Fibroblast of skin of left quadriceps (primary cell): ENCODE data around the gene PDZD2.
"Not testable (repeated sequence)": the region's sequence is repeated elsewhere in the genome, so short reads cannot be mapped to it uniquely, and the experiment has no call there.

ENCODE experiments used
- DNase-seq, 2 experiments: peaks; one replicate each; pipeline ENCODE4 v3.0.0-alpha.2; 2013; ENCODE audit warnings: low read depth in 2 of 2

Gene PDZD2

GRCh38 chr5:31733371-31733770, 94.4 kb downstream of the PDZD2 start:
- no peak for DNase-seq

GRCh38 chr5:31736127-31736526, 97.2 kb downstream of the PDZD2 start:
- DNase-seq, result no peak

GRCh38 chr5:31738199-31738598, 99.3 kb downstream of the PDZD2 start:
- no peak for DNase-seq

- DNase-seq, result no peak
Observed at GRCh38 chr5:31741496-31741895, 102.6 kb downstream of the PDZD2 start.

- no peak for DNase-seq
Observed at GRCh38 chr5:31743678-31744077, 104.7 kb downstream of the PDZD2 start.

GRCh38 chr5:31748458-31749172, 109.7 kb downstream of the PDZD2 start:
- DNase-seq, result no peak

GRCh38 chr5:31750215-31750614, 111.3 kb downstream of the PDZD2 start:
- no peak for DNase-seq

- no peak for DNase-seq
Observed at GRCh38 chr5:31751610-31752009, 112.7 kb downstream of the PDZD2 start.

- DNase-seq, result no peak
Observed at GRCh38 chr5:31753700-31754357, 114.9 kb downstream of the PDZD2 start.

- no peak for DNase-seq
Observed at GRCh38 chr5:31754358-31754704, 115.4 kb downstream of the PDZD2 start.

GRCh38 chr5:31754741-31755675, 116.1 kb downstream of the PDZD2 start:
- DNase-seq, result no peak

GRCh38 chr5:31755676-31756230, 116.8 kb downstream of the PDZD2 start:
- no peak for DNase-seq

- no peak for DNase-seq
Observed at GRCh38 chr5:31757806-31758205, 118.9 kb downstream of the PDZD2 start.

GRCh38 chr5:31758803-31759425, 120.0 kb downstream of the PDZD2 start:
- DNase-seq, result no peak

- DNase-seq, result no peak
Observed at GRCh38 chr5:31759925-31760324, 121.0 kb downstream of the PDZD2 start.

- DNase-seq, result no peak
Observed at GRCh38 chr5:31761877-31762276, 122.9 kb downstream of the PDZD2 start.

- no peak for DNase-seq
Observed at GRCh38 chr5:31763424-31763823, 124.5 kb downstream of the PDZD2 start.

GRCh38 chr5:31764687-31765086, 125.8 kb downstream of the PDZD2 start:
- not testable (repeated sequence) for DNase-seq

GRCh38 chr5:31767335-31768031, 128.6 kb downstream of the PDZD2 start:
- no peak for DNase-seq

- no peak for DNase-seq
Observed at GRCh38 chr5:31768046-31768445, 129.1 kb downstream of the PDZD2 start.

- DNase-seq, result no peak
Observed at GRCh38 chr5:31768784-31769183, 129.9 kb downstream of the PDZD2 start.
